ENCODE results near the gene PPP2R5A.

DNA sequence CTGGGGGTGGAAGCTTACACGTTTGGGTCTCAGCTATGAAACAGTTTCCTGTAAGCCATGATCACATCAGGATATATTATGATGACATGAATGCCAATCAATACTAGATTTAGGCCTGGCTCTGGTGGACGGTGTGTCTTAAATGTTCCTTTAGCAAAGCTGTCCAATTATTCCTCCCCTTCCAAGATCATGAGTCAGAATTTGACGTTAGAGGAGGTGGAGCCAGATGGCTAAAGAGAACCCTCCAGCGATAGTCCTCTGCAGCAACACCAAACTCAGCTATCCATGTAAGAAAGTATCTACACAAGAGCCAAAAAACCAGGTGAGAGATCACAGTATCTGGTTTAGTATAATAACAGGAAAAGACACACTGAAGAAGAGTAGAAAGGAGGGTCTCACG is 81.7 kb downstream of the PPP2R5A start:
- TF ChIP-seq, protein P1, sequence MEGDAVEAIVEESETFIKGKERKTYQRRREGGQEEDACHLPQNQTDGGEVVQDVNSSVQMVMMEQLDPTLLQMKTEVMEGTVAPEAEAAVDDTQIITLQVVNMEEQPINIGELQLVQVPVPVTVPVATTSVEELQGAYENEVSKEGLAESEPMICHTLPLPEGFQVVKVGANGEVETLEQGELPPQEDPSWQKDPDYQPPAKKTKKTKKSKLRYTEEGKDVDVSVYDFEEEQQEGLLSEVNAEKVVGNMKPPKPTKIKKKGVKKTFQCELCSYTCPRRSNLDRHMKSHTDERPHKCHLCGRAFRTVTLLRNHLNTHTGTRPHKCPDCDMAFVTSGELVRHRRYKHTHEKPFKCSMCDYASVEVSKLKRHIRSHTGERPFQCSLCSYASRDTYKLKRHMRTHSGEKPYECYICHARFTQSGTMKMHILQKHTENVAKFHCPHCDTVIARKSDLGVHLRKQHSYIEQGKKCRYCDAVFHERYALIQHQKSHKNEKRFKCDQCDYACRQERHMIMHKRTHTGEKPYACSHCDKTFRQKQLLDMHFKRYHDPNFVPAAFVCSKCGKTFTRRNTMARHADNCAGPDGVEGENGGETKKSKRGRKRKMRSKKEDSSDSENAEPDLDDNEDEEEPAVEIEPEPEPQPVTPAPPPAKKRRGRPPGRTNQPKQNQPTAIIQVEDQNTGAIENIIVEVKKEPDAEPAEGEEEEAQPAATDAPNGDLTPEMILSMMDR (IDR thresholded peaks at IDR 0.05; ENCODE audit: low read length), result no peak
- no peak for TF ChIP-seq EZH2 (optimal IDR thresholded peaks at IDR 0.05; ENCODE audit: low read depth, low read length)
